Heart left ventricle (tissue), 16 donors: ENCODE measurements around the gene ZNF786. TPM values are rescaled to one million over a fixed set of nuclear protein-coding genes. Genes with fewer than 3 reads are reported as not detected.
"Not testable (repeated sequence)": the region's sequence is repeated elsewhere in the genome, so short reads cannot be mapped to it uniquely, and the experiment has no call there.

ENCODE experiments used
- ATAC-seq, 4 donors: fragments of 200-7000 bp; cut with Tn5 transposase; one replicate each; pipeline ENCODE4 v1.9.1; 2020 to 2022; ENCODE audit warnings: moderate library complexity in 4 of 4, mild to moderate bottlenecking in 3 of 4, moderate number of reproducible peaks in 1 of 4
- DNase-seq, 5 donors: peaks; one replicate each; pipeline ENCODE4 v3.0.0-alpha.2; 2020
- H3K27ac ChIP-seq, 12 donors: fragments of 200-600 bp; sonication (generic) in 4 of 12; one replicate each; pipeline versions ENCODE4 v1.5.0 to v1.8.0; 2016 to 2022; ENCODE audit warnings: mild to moderate bottlenecking in 2 of 12
- H3K27me3 ChIP-seq, 9 donors: fragments of 200-600 bp; sonication (generic) in 2 of 9; one replicate each; pipeline versions ENCODE4 v1.5.1 to v1.8.0; 2016 to 2022; ENCODE audit warnings: mild to moderate bottlenecking in 3 of 9
- H3K36me3 ChIP-seq, 9 donors: fragments of 200-600 bp; sonication (generic) in 2 of 9; one replicate each; pipeline versions ENCODE4 v1.5.0 to v1.8.0; 2018 to 2022; ENCODE audit warnings: mild to moderate bottlenecking in 2 of 9
- H3K4me1 ChIP-seq, 12 donors: fragments of 200-600 bp; sonication (generic) in 4 of 12; one replicate each; pipeline versions ENCODE4 v1.5.0 to v1.8.0; 2016 to 2022; ENCODE audit warnings: mild to moderate bottlenecking in 3 of 12
- H3K4me3 ChIP-seq, 12 donors: fragments of 200-600 bp; sonication (generic) in 4 of 12; one replicate each; pipeline versions ENCODE4 v1.5.0 to v1.8.0; 2017 to 2022; ENCODE audit warnings: mild to moderate bottlenecking in 9 of 12, moderate library complexity in 4 of 12
- H3K9me3 ChIP-seq, 12 donors: fragments of 200-600 bp; sonication (generic) in 4 of 12; one replicate each; pipeline versions ENCODE4 v1.5.0 to v1.8.0; 2016 to 2022; ENCODE audit warnings: mild to moderate bottlenecking in 1 of 12
- CTCF ChIP-seq, 12 donors: fragments of 200-600 bp; sonication (generic) in 4 of 12; IDR thresholded peaks; one replicate each; pipeline versions ENCODE4 v1.5.0 to v1.8.0; 2018 to 2022; ENCODE audit warnings: antibody characterized with exemption in 12 of 12, mild to moderate bottlenecking in 5 of 12
- POLR2A ChIP-seq, 2 donors: fragments of 450-650 bp; IDR thresholded peaks; one replicate each; pipeline ENCODE4 v1.6.1; 2017; ENCODE audit warnings: antibody characterized with exemption in 2 of 2, mild to moderate bottlenecking in 2 of 2, moderate library complexity in 2 of 2
- WGBS, 4 donors: extraction: QIAGEN DNeasy Blood & Tissue Kit in 2 of 4; methylation state at CpG; one replicate each; pipeline versions ENCODE4 v1.1.5 to v1.1.7; 2013 to 2018; 5-methylcytosine and 5-hydroxymethylcytosine counted together
- intact Hi-C, 10 donors: fragments of 100-400 bp; cut with DNase I; formaldehyde crosslinking; loops; one replicate each; pipeline versions ENCODE4 v1.11.1 to v1.14.2; 2022
- polyA plus RNA-seq, 2 donors: library from polyadenylated mRNA; stranded (reverse); fragments of 200-250 nt; gene quantifications; one replicate each; pipeline ENCODE4 v1.2.3, GENCODE V29; 2013
- total RNA-seq, 9 donors: library from RNA; depleted of rRNA in 2 of 9; stranded (reverse); fragments of >200 nt in 2 of 9; fragmentation: NEBNext Ultra II Directional in 3 of 9; extraction: Animal tissue kit (Norgen Biotek cat#: 25700) in 3 of 9; gene quantifications; one replicate each; pipeline versions ENCODE4 v1.1.0 to v1.2.4, GENCODE V29; 2016 to 2023
- donor health status: ischemic (EF 13 %, LVEDD 7.1; RV severe dilation, severe dysfunction).
- donor health status: healthy with polysubstance abuse.
- donor health status: DM: no; HTN: yes; CAD: no.
- donor health status: DM: no; HTN: no; CAD: no.
- donor health status: ischemic (EF 25% LVEDD 6.9; RV normal size, moderate dysfunction).
- donor health status: ischemic (EF 25% LVEDD 5.7; RV mildly dilated, moderate dysfunction).
- donor health status: healthy.
- donor health status: DM: yes; HTN: yes; CAD: no.
- donor health status: ischemic (EF 35%, LVEDD 5.7; RV mildly dilated, moderate dysfunction).
- donor health status: nonischemic (EF 11% LVEDD 7.7; RV severe dilation, severe dysfunction).
- donor health status: DM: yes; HTN: yes; CAD: no.
- donor health status: PGD.
- donor health status: ischemic (EF 29% LVEDD 5.4; RV normal size, mild dysfunction).
- donor health status: nonischemic (EF 23%, LVEDD 6.1; RV moderate dilation, normal function).

ZNF786 gene
- total and polyA plus RNA-seq, 11 donors = 1.4 to 5.3 (median 2.9) TPM

DNA sequence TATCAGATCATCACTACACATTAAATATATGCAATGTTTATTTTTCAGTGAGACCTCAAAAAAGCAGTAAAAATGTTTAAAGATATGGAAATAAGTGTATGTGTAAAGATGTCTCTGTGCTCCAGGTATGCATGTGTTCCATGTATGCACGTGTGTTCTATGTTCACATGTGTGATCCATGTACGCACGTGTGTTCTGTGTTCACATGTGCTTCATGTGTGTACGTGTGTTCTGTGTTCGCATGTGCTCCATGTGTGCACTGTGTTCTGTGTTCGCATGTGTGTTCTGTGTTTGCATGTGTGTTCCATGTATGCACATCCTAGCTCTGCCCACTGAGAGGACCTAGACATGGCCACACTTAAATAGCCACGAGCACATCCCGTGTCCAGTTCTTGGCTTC, 46.6 kb downstream of the ZNF786 start:
- WGBS, 4 donors = 91 to 94% (median 92%) methylated on average over 8 of the region's 8 CpGs
- intact Hi-C loops = no loop called here
- H3K27me3 ChIP-seq = no peaks in the 10 kb centered on the region
- no peak overlapping the region for H3K4me3 ChIP-seq
- peaks cover 0 to 3% (median 0%) of the 10 kb centered on the region in 12 donors for H3K4me1 ChIP-seq
- H3K36me3 ChIP-seq = no peaks in the 10 kb centered on the region
- ATAC-seq = no peak
- no peak for TF ChIP-seq POLR2A (IDR thresholded peaks at IDR 0.05)
- no peak for TF ChIP-seq CTCF (IDR thresholded peaks at IDR 0.05)
- no peaks in the 10 kb centered on the region for H3K9me3 ChIP-seq
- no peak overlapping the region for H3K27ac ChIP-seq
- DNase-seq = no peak

DNA sequence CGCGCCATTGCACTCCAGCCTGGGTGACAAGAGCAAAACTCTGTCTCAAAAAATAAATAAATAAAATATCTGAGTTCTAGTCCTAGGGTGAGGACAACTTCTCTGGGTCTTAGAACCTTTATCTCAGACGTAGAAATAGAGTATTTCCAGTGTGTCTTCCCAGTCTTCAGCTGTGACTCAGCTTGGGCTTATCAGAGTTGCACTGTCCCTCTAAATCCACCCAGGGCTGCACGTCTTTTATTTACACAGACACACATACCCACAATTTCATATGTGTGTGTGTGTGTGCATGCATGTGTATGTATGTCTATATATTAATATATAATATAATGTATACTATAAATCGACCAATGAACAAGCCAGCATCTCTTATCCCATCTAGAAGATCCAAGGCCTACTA, 49.2 kb downstream of the ZNF786 start:
- no peak for DNase-seq
- no peaks in the 10 kb centered on the region for H3K36me3 ChIP-seq
- H3K4me1 ChIP-seq = no peaks in the 10 kb centered on the region
- H3K27me3 ChIP-seq = no peaks in the 10 kb centered on the region
- intact Hi-C loops = no loop called here
- WGBS, 4 donors = 71 to 87% (median 81%) methylated on average over 5 of the region's 5 CpGs
- no peak for TF ChIP-seq CTCF (IDR thresholded peaks at IDR 0.05)
- no peak for TF ChIP-seq POLR2A (IDR thresholded peaks at IDR 0.05)
- peaks cover 0 to 8% (median 0%) of the 10 kb centered on the region in 12 donors for H3K9me3 ChIP-seq
- H3K27ac ChIP-seq = no peak overlapping the region
- no peak for ATAC-seq
- no peak overlapping the region for H3K4me3 ChIP-seq

- H3K36me3 ChIP-seq, DNase-seq, H3K9me3 ChIP-seq, H3K4me3 ChIP-seq, H3K27ac ChIP-seq, H3K4me1 ChIP-seq, intact Hi-C loops, ATAC-seq, H3K27me3 ChIP-seq: not testable (repeated sequence)
- 92 to 96% (median 92%) methylated on average over 28 to 32 of the region's 32 CpGs; no CpG with 5 or more reads in 1 of the 4 donors for WGBS, 4 donors
Measured at GRCh38 chr7:149038641-149039040, 51.9 kb downstream of the ZNF786 start.

DNA sequence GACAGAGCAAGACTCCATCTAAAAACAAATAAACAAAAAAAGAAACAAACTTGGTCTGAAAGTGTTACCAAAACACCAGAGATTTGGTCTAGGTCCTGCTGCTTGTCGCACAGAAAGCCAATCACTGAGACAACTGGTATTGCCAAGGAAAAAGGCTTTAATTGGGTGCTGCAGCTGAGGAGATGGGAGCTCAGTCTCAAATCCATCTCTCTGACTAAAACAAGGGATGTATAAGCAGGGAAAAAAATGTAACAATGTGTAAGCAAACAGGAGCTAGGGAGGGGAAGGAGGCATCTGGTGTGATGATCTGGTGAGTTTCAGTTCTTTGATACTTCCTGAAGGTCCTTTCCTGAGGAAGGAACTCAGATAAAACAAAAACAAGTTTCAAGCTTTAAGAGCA, 53.8 kb downstream of the ZNF786 start:
- no peak overlapping the region for H3K4me3 ChIP-seq
- H3K27me3 ChIP-seq = no peaks in the 10 kb centered on the region
- WGBS, 4 donors = 97 to 100% (median 100%) methylated on average over 1 of the region's 1 CpG
- H3K27ac ChIP-seq = no peak overlapping the region
- DNase-seq (no peak), ATAC-seq (no peak)
- H3K4me1 ChIP-seq = no peaks in the 10 kb centered on the region
- TF ChIP-seq CTCF (IDR thresholded peaks at IDR 0.05) = no peak
- TF ChIP-seq POLR2A (IDR thresholded peaks at IDR 0.05) = no peak
- no peaks in the 10 kb centered on the region for H3K36me3 ChIP-seq
- H3K9me3 ChIP-seq = peaks cover 0 to 8% (median 0%) of the 10 kb centered on the region in 12 donors
- intact Hi-C loops = no loop called here

DNA sequence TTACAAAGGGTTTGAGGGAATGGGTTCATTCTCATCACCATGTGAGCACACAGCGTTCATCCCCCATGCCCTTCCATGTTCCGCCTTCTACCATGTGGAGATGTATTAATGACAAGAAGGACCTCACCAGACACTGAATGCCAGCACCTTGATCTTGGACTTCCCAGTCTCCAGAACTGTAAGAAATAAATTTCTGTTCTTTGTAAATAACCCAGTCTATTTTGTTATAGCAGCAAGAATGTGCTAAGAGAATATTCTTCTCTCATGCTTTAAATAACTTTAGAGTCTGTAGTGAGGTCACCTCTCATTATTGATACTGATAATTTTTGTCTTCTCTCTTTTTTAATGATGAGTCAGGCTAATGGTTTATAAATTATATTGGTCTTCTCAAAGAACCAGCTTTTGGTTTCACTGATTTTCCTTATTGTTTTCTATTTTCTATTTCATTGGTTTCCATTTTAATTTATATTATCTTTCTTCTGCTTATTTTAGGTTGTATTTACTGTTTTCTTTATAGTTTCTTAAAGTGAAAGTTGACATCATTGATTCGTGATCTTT, 59.1 kb downstream of the ZNF786 start:
- Histone ChIP-seq H3K27ac (no peak overlapping the region), H3K36me3 (no peaks in the 10 kb centered on the region), H3K4me1 (peaks cover 0 to 24% (median 14%) of the 10 kb centered on the region in 12 donors), H3K9me3 (peaks cover 0 to under 1% (median 0%) of the 10 kb centered on the region in 12 donors), H3K27me3 (no peaks in the 10 kb centered on the region), H3K4me3 (no peak overlapping the region)
- intact Hi-C loops = loop anchor here in 1 of 10 donors (2.0 kb wide), 1 partner anchor 33 kb away; no protein-coding TSS in a partner anchor
- DNase-seq = no peak
- no peak for ATAC-seq
- 89 to 98% (median 94%) methylated on average over 3 of the region's 3 CpGs for WGBS, 4 donors
- TF ChIP-seq POLR2A (IDR thresholded peaks at IDR 0.05) = no peak
- TF ChIP-seq CTCF (IDR thresholded peaks at IDR 0.05) = no peak

- ATAC-seq = not testable (repeated sequence)
- intact Hi-C loops = loop anchor here in 1 of 10 donors (2.0 kb wide), 1 partner anchor 34 kb away; no protein-coding TSS in a partner anchor
Measured at GRCh38 chr7:149030439-149030838, 60.1 kb downstream of the ZNF786 start.

More at GRCh38 chr7:149030439-149030838, 60.1 kb downstream of the ZNF786 start:
- H3K27ac ChIP-seq, H3K27me3 ChIP-seq, H3K4me3 ChIP-seq, H3K9me3 ChIP-seq, DNase-seq, H3K36me3 ChIP-seq: not testable (repeated sequence)
- WGBS, 4 donors = 90 to 97% (median 93%) methylated on average over 9 of the region's 9 CpGs
- H3K4me1 ChIP-seq = peaks cover 0 to 31% (median 16%) of the 10 kb centered on the region in 12 donors
